Measurements from ENCODE around the gene PLGRKT. TPM values are rescaled to one million over a fixed set of nuclear protein-coding genes. Genes with fewer than 3 reads are reported as not detected.

Gene PLGRKT
- polyA plus RNA-seq, 1 donor from 2014 or later, result 80.0 TPM

DNA sequence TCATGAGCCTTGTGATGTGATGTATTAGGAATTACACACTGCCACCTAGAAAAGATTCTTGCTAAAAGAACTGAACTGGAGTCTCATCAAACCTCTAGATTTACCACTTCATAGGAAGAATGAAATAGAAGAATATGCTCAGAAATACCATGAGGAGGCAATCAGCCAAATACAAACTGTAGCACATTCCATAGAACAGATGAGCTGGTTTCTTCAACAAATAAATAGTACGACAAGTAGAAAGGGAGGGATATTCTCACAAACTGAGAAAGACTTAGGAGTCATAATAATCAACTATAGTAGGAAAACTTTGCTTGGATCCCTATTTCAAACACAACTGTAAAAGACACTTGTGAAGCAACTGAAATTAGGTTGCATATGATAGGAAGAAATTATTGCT lies 15.4 kb downstream of the PLGRKT start:
- Histone ChIP-seq H3F3A (ENCODE audit: insufficient read depth, low read length, poor library complexity, severe bottlenecking) (no peaks in the 10 kb centered on the region), H3K9ac (ENCODE audit: low read length) (no peak overlapping the region), H3K4me3 (ENCODE audit: low read length) (no peak overlapping the region), H3K79me2 (replicated peaks; ENCODE audit: insufficient read depth, low read length) (no peaks in the 10 kb centered on the region), H3K36me3 (ENCODE audit: insufficient read depth, low read length) (no peaks in the 10 kb centered on the region), H3K9me2 (ENCODE audit: insufficient read depth, low read length) (no peaks in the 10 kb centered on the region), H2AFZ (ENCODE audit: low read depth, low read length) (no peak overlapping the region), H3K27ac (ENCODE audit: low read length) (no peak overlapping the region), H3K9me3 (ENCODE audit: low read length) (no peaks in the 10 kb centered on the region), H4K20me1 (ENCODE audit: insufficient read depth) (no peaks in the 10 kb centered on the region), H3K27me3 (ENCODE audit: insufficient read depth, low read depth, low read length) (no peaks in the 10 kb centered on the region), H3K4me2 (ENCODE audit: low read length) (no peak overlapping the region)
- TF ChIP-seq EZH2 (IDR thresholded peaks at IDR 0.05; ENCODE audit: borderline replicate concordance, insufficient read depth, low read length, poor library complexity, severe bottlenecking), result no peak

DNA sequence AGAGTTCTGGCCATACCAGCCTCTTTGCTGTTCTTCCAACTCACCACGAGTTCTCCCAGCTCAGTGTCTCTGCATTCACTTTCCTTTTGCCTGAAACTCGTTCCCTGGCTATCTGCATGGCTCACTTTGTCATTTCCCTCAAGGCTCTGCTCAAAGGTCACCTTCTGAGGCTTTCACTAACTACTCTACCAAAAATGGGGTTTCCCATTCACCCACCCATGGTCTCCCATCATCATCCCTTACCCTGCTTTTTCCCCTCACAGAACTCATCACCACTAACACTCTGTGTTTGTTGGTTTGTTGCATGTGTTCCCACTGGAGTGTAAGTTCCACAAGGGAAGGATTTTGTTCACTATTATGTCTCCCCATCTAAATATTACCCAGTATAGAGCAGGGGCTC lies 16.6 kb downstream of the PLGRKT start:
- H4K20me1 ChIP-seq (ENCODE audit: insufficient read depth), result no peaks in the 10 kb centered on the region
- H3K9me2 ChIP-seq (ENCODE audit: insufficient read depth, low read length), result no peaks in the 10 kb centered on the region
- no peak overlapping the region for H3K9ac ChIP-seq (ENCODE audit: low read length)
- no peaks in the 10 kb centered on the region for H3K9me3 ChIP-seq (ENCODE audit: low read length)
- no peaks in the 10 kb centered on the region for H3F3A ChIP-seq (ENCODE audit: insufficient read depth, low read length, poor library complexity, severe bottlenecking)
- H2AFZ ChIP-seq (ENCODE audit: low read depth, low read length), result no peak overlapping the region
- H3K4me2 ChIP-seq (ENCODE audit: low read length), result no peak overlapping the region
- no peaks in the 10 kb centered on the region for H3K36me3 ChIP-seq (ENCODE audit: insufficient read depth, low read length)
- TF ChIP-seq MXI1 (conservative IDR thresholded peaks at IDR 0.05; ENCODE audit: poor library complexity, severe bottlenecking), result no peak
- TF ChIP-seq TAF1 (IDR thresholded peaks at IDR 0.05; ENCODE audit: low read depth), result no peak
- no peak for TF ChIP-seq POLR2AphosphoS5 (IDR thresholded peaks at IDR 0.05)
- no peak for TF ChIP-seq EZH2 (IDR thresholded peaks at IDR 0.05; ENCODE audit: borderline replicate concordance, insufficient read depth, low read length, poor library complexity, severe bottlenecking)
- no peak for TF ChIP-seq SMC3 (conservative IDR thresholded peaks at IDR 0.05; ENCODE audit: poor library complexity)
- TF ChIP-seq EP300 (conservative IDR thresholded peaks at IDR 0.05; ENCODE audit: poor library complexity, severe bottlenecking), result no peak
- TF ChIP-seq, protein P1, sequence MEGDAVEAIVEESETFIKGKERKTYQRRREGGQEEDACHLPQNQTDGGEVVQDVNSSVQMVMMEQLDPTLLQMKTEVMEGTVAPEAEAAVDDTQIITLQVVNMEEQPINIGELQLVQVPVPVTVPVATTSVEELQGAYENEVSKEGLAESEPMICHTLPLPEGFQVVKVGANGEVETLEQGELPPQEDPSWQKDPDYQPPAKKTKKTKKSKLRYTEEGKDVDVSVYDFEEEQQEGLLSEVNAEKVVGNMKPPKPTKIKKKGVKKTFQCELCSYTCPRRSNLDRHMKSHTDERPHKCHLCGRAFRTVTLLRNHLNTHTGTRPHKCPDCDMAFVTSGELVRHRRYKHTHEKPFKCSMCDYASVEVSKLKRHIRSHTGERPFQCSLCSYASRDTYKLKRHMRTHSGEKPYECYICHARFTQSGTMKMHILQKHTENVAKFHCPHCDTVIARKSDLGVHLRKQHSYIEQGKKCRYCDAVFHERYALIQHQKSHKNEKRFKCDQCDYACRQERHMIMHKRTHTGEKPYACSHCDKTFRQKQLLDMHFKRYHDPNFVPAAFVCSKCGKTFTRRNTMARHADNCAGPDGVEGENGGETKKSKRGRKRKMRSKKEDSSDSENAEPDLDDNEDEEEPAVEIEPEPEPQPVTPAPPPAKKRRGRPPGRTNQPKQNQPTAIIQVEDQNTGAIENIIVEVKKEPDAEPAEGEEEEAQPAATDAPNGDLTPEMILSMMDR (IDR thresholded peaks at IDR 0.05; ENCODE audit: poor library complexity, severe bottlenecking), result no peak
- TF ChIP-seq, protein P2, sequence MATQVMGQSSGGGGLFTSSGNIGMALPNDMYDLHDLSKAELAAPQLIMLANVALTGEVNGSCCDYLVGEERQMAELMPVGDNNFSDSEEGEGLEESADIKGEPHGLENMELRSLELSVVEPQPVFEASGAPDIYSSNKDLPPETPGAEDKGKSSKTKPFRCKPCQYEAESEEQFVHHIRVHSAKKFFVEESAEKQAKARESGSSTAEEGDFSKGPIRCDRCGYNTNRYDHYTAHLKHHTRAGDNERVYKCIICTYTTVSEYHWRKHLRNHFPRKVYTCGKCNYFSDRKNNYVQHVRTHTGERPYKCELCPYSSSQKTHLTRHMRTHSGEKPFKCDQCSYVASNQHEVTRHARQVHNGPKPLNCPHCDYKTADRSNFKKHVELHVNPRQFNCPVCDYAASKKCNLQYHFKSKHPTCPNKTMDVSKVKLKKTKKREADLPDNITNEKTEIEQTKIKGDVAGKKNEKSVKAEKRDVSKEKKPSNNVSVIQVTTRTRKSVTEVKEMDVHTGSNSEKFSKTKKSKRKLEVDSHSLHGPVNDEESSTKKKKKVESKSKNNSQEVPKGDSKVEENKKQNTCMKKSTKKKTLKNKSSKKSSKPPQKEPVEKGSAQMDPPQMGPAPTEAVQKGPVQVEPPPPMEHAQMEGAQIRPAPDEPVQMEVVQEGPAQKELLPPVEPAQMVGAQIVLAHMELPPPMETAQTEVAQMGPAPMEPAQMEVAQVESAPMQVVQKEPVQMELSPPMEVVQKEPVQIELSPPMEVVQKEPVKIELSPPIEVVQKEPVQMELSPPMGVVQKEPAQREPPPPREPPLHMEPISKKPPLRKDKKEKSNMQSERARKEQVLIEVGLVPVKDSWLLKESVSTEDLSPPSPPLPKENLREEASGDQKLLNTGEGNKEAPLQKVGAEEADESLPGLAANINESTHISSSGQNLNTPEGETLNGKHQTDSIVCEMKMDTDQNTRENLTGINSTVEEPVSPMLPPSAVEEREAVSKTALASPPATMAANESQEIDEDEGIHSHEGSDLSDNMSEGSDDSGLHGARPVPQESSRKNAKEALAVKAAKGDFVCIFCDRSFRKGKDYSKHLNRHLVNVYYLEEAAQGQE (IDR thresholded peaks at IDR 0.05; ENCODE audit: borderline replicate concordance), result no peak
- no peak for TF ChIP-seq RAD21 (conservative IDR thresholded peaks at IDR 0.05)
- no peak overlapping the region for H3K4me3 ChIP-seq (ENCODE audit: low read length)
- no peaks in the 10 kb centered on the region for H3K79me2 ChIP-seq (replicated peaks; ENCODE audit: insufficient read depth, low read length)
- no peaks in the 10 kb centered on the region for H3K27me3 ChIP-seq (ENCODE audit: insufficient read depth, low read depth, low read length)
- H3K27ac ChIP-seq (ENCODE audit: low read length), result no peak overlapping the region

DNA sequence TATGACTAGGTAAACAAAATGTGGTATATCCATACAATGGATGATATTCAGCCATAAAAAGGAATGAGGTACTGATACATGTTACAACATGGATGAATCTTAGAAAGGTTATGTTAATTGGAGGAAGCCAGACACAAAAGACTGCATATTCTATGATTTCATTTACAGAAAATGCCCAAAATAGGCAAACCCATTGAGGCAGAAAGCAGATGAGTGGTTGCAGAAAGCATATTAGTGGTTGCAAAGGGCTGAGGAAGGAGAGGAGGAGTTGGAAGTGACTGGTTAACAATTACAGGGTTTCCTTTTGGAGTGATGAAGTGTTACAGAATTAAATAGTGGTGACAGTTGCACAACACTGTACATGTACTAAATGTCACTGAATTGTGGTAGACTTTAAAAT lies 17.7 kb downstream of the PLGRKT start:
- Histone ChIP-seq H3K27me3 (ENCODE audit: insufficient read depth, low read depth, low read length) (no peaks in the 10 kb centered on the region), H3K4me2 (ENCODE audit: low read length) (no peak overlapping the region), H3K4me3 (ENCODE audit: low read length) (no peak overlapping the region), H3K79me2 (replicated peaks; ENCODE audit: insufficient read depth, low read length) (no peaks in the 10 kb centered on the region), H4K20me1 (ENCODE audit: insufficient read depth) (no peaks in the 10 kb centered on the region), H2AFZ (ENCODE audit: low read depth, low read length) (no peak overlapping the region), H3K27ac (ENCODE audit: low read length) (no peak overlapping the region), H3F3A (ENCODE audit: insufficient read depth, low read length, poor library complexity, severe bottlenecking) (no peaks in the 10 kb centered on the region), H3K9me2 (ENCODE audit: insufficient read depth, low read length) (no peaks in the 10 kb centered on the region), H3K9ac (ENCODE audit: low read length) (no peak overlapping the region), H3K9me3 (ENCODE audit: low read length) (no peaks in the 10 kb centered on the region), H3K36me3 (ENCODE audit: insufficient read depth, low read length) (no peaks in the 10 kb centered on the region)
- TF ChIP-seq, protein P1 (IDR thresholded peaks at IDR 0.05; ENCODE audit: poor library complexity, severe bottlenecking), result no peak
- TF ChIP-seq MXI1 (conservative IDR thresholded peaks at IDR 0.05; ENCODE audit: poor library complexity, severe bottlenecking), result no peak
- no peak for TF ChIP-seq EZH2 (IDR thresholded peaks at IDR 0.05; ENCODE audit: borderline replicate concordance, insufficient read depth, low read length, poor library complexity, severe bottlenecking)
- TF ChIP-seq, protein P2 (IDR thresholded peaks at IDR 0.05; ENCODE audit: borderline replicate concordance), result no peak
- no peak for TF ChIP-seq TAF1 (IDR thresholded peaks at IDR 0.05; ENCODE audit: low read depth)
- TF ChIP-seq POLR2AphosphoS5 (IDR thresholded peaks at IDR 0.05), result no peak
- no peak for TF ChIP-seq EP300 (conservative IDR thresholded peaks at IDR 0.05; ENCODE audit: poor library complexity, severe bottlenecking)
